Measurements from ENCODE around the gene RNF144A.

The RNF144A gene

GRCh38 chr2:6951046-6951445 lies 33.8 kb downstream of the RNF144A start:
- DNase-seq: no peak

GRCh38 chr2:6952101-6952500 lies 34.9 kb downstream of the RNF144A start:
- no peak for DNase-seq

- no peak for DNase-seq
These were observed 37.4 kb downstream of the RNF144A start for GRCh38 chr2:6954586-6954985.

GRCh38 chr2:6955511-6956136 lies 38.4 kb downstream of the RNF144A start:
- no peak for DNase-seq

GRCh38 chr2:6956566-6956965 lies 39.4 kb downstream of the RNF144A start:
- no peak for DNase-seq

GRCh38 chr2:6957031-6957714 lies 40.0 kb downstream of the RNF144A start:
- DNase-seq: no peak

- no peak for DNase-seq
These were observed 40.9 kb downstream of the RNF144A start for GRCh38 chr2:6957910-6958615.

GRCh38 chr2:6958616-6959235 lies 41.5 kb downstream of the RNF144A start:
- DNase-seq: no peak

- DNase-seq: no peak
These were observed 42.5 kb downstream of the RNF144A start for GRCh38 chr2:6959751-6960150.

GRCh38 chr2:6960659-6961058 lies 43.4 kb downstream of the RNF144A start:
- DNase-seq: no peak

GRCh38 chr2:6963727-6964126 lies 46.5 kb downstream of the RNF144A start:
- DNase-seq: no peak

- DNase-seq: no peak
These were observed 48.0 kb downstream of the RNF144A start for GRCh38 chr2:6965071-6965795.

- DNase-seq: no peak
These were observed 49.3 kb downstream of the RNF144A start for GRCh38 chr2:6966446-6966940.

GRCh38 chr2:6967301-6967700 lies 50.1 kb downstream of the RNF144A start:
- no peak for DNase-seq

- no peak for DNase-seq
These were observed 51.3 kb downstream of the RNF144A start for GRCh38 chr2:6968319-6969100.

- DNase-seq: no peak
These were observed 53.3 kb downstream of the RNF144A start for GRCh38 chr2:6970551-6970950.

- DNase-seq: no peak
These were observed 53.8 kb downstream of the RNF144A start for GRCh38 chr2:6970976-6971480.

GRCh38 chr2:6971502-6971901 lies 54.3 kb downstream of the RNF144A start:
- DNase-seq: no peak

- no peak for DNase-seq
These were observed 55.0 kb downstream of the RNF144A start for GRCh38 chr2:6972067-6972710.

- no peak for DNase-seq
These were observed 56.8 kb downstream of the RNF144A start for GRCh38 chr2:6973895-6974545.

GRCh38 chr2:6975988-6976387 lies 58.8 kb downstream of the RNF144A start:
- DNase-seq: no peak

Data from NCI-H2081 treated with DMSO at 0.1 percent for 48 hours (cell line).